PC-3 (cell line): ENCODE results near the gene ENPP3. TPM values are rescaled to one million over a fixed set of nuclear protein-coding genes. Genes with fewer than 3 reads are reported as not detected.

ENCODE experiments used
- ATAC-seq: fragments of 200-7000 bp; cut with Tn5 transposase; 2 replicates; pipeline ENCODE4 v1.9.1; 2020; ENCODE audit warnings: mild to moderate bottlenecking, moderate library complexity
- BruUV-seq: library from RNA; stranded (reverse); fragments of 400-500 nt; replicated peaks from 2 replicates; lab custom pipeline; 2021; lab: Mats Ljungman, UMichigan
- CTCF ChIA-PET: fragments of 300-600 bp; sonication (Branson Sonifier 250); formaldehyde crosslinking; loops from one replicate; lab custom pipeline; 2022; ENCODE audit warnings: antibody characterized with exemption; lab: Charles Lee
- POLR2A ChIA-PET: fragments of 300-600 bp; sonication (Branson Sonifier 250); formaldehyde crosslinking; loops from one replicate; lab custom pipeline; 2022; ENCODE audit warnings: antibody characterized with exemption; ENCODE audit not compliant: unreplicated experiment; lab: Charles Lee
- DNase-seq: peaks from one replicate; pipeline ENCODE4 v3.0.0-alpha.2; 2015
- H2AFZ ChIP-seq: fragments of 300-600 bp; sonication (generic); 2 replicates; pipeline ENCODE4 v1.6.0; 2016; ENCODE audit warnings: antibody characterized with exemption, low read length
- H3F3A ChIP-seq: fragments of 300-600 bp; sonication (generic); one replicate; pipeline ENCODE4 v1.6.0; 2017; ENCODE audit warnings: antibody characterized with exemption, low read length, control low read depth, mild to moderate bottlenecking; ENCODE audit not compliant: unreplicated experiment
- H3K27ac ChIP-seq: fragments of 300-600 bp; sonication (generic); 2 replicates; pipeline ENCODE4 v1.5.1; 2016; ENCODE audit warnings: mild to moderate bottlenecking, low read length
- H3K27me3 ChIP-seq: fragments of 300-600 bp; sonication (generic); 2 replicates; pipeline ENCODE4 v1.6.1; 2016; ENCODE audit warnings: low read length, mixed read lengths
- H3K36me3 ChIP-seq: fragments of 300-600 bp; sonication (generic); 2 replicates; pipeline ENCODE4 v1.6.1; 2016; ENCODE audit warnings: low read depth, mixed run types, low read length, mixed read lengths
- H3K4me1 ChIP-seq: fragments of 300-600 bp; sonication (generic); 2 replicates; pipeline ENCODE4 v1.5.1; 2016; ENCODE audit warnings: low read length; ENCODE audit not compliant: insufficient read depth
- H3K4me2 ChIP-seq: fragments of 300-600 bp; sonication (generic); 2 replicates; pipeline ENCODE4 v1.6.0; 2016; ENCODE audit warnings: low read length
- H3K4me3 ChIP-seq: fragments of 300-600 bp; sonication (generic); 2 replicates; pipeline ENCODE4 v1.5.1; 2016; ENCODE audit warnings: mild to moderate bottlenecking, low read length, mixed read lengths
- H3K79me2 ChIP-seq: fragments of 300-600 bp; sonication (generic); 2 replicates; pipeline ENCODE4 v1.6.1; 2017; ENCODE audit warnings: low read length, mixed read lengths
- H3K9ac ChIP-seq: fragments of 300-600 bp; sonication (generic); 2 replicates; pipeline ENCODE4 v1.6.0; 2016; ENCODE audit warnings: mild to moderate bottlenecking, low read length
- H3K9me2 ChIP-seq: fragments of 300-600 bp; sonication (generic); replicated peaks from 2 replicates; pipeline ENCODE4 v1.6.1; 2016; ENCODE audit warnings: mixed run types, low read length, mixed read lengths
- H3K9me3 ChIP-seq: fragments of 300-600 bp; sonication (generic); 2 replicates; pipeline ENCODE4 v1.6.1; 2016; ENCODE audit warnings: low read length, mixed read lengths
- H4K20me1 ChIP-seq: fragments of 300-600 bp; sonication (generic); 2 replicates; pipeline ENCODE4 v1.6.1; 2016; ENCODE audit warnings: low read length, mixed read lengths
- CTCF ChIP-seq: fragments of 300-600 bp; sonication (generic); conservative IDR thresholded peaks from 2 replicates; pipeline ENCODE4 v1.5.1; 2017; ENCODE audit warnings: antibody characterized with exemption, low read depth, mild to moderate bottlenecking, low read length
- EZH2 ChIP-seq: fragments of 300-600 bp; sonication (generic); IDR thresholded peaks from one replicate; pipeline ENCODE4 v1.6.1; 2017; ENCODE audit warnings: antibody characterized with exemption, mild to moderate bottlenecking, low read length; ENCODE audit not compliant: unreplicated experiment
- EZH2phosphoT487 ChIP-seq: fragments of 300-600 bp; sonication (generic); IDR thresholded peaks from 2 replicates; pipeline ENCODE4 v1.6.1; 2018; ENCODE audit warnings: mild to moderate bottlenecking, antibody characterized with exemption, low read length, borderline replicate concordance
- intact Hi-C: fragments of 100-400 bp; cut with micrococcal nuclease; formaldehyde crosslinking; loops from 2 replicates; pipeline ENCODE4 v1.9.0; 2023
- total RNA-seq: library from RNA; depleted of rRNA; stranded (reverse); fragments of >200 nt; gene quantifications from 2 replicates; pipeline ENCODE4 v1.2.3, GENCODE V29; 2014

The ENPP3 gene
- total RNA-seq, 1 experiment from 2014 or later, result 0.18 TPM

- no TSS peak for BruUV-seq
- POLR2A ChIA-PET, result no interaction called here
These were observed 127.2 kb downstream of the ENPP3 start for GRCh38 chr6:131764350-131764749.

GRCh38 chr6:131765081-131765803 lies 128.1 kb downstream of the ENPP3 start:
- Histone ChIP-seq H3K9me3 (no peaks in the 10 kb centered on the region), H3K27ac (no peak overlapping the region), H4K20me1 (no peaks in the 10 kb centered on the region), H3K4me2 (no peak overlapping the region), H3K9ac (no peak overlapping the region), H3K4me3 (no peak overlapping the region), H3K9me2 (no peaks in the 10 kb centered on the region), H3K27me3 (no peaks in the 10 kb centered on the region), H3K36me3 (no peaks in the 10 kb centered on the region), H3F3A (no peaks in the 10 kb centered on the region), H3K79me2 (no peaks in the 10 kb centered on the region), H3K4me1 (peaks cover 9% of the 10 kb centered on the region), H2AFZ (no peak overlapping the region)
- no TSS peak for BruUV-seq
- intact Hi-C loops, result no loop called here
- ChIA-PET POLR2A (no interaction called here), CTCF (no interaction called here)
- ATAC-seq, result no peak
- TF ChIP-seq CTCF, result no peak
- TF ChIP-seq EZH2phosphoT487, result no peak
- no peak for TF ChIP-seq EZH2
- no peak for DNase-seq

More at GRCh38 chr6:131764350-131764749, 127.2 kb downstream of the ENPP3 start:
- Histone ChIP-seq H3K27ac (no peak overlapping the region), H3F3A (no peaks in the 10 kb centered on the region), H3K4me2 (no peak overlapping the region), H3K79me2 (no peaks in the 10 kb centered on the region), H3K27me3 (no peaks in the 10 kb centered on the region), H4K20me1 (no peaks in the 10 kb centered on the region), H3K36me3 (no peaks in the 10 kb centered on the region), H3K9me2 (no peaks in the 10 kb centered on the region), H3K9ac (no peak overlapping the region), H3K4me1 (peaks cover 13% of the 10 kb centered on the region), H2AFZ (no peak overlapping the region), H3K9me3 (no peaks in the 10 kb centered on the region), H3K4me3 (no peak overlapping the region)
- TF ChIP-seq EZH2phosphoT487, result no peak
- TF ChIP-seq CTCF, result no peak
- TF ChIP-seq EZH2, result no peak
- CTCF ChIA-PET, result no interaction called here
- ATAC-seq (no peak), DNase-seq (no peak)
- intact Hi-C loops, result no loop called here

- no peak overlapping the region for H3K4me2 ChIP-seq
- ChIA-PET POLR2A (no interaction called here), CTCF (no interaction called here)
- H2AFZ ChIP-seq, result no peak overlapping the region
- no TSS peak for BruUV-seq
- ATAC-seq, result no peak
- TF ChIP-seq EZH2 (no peak), EZH2phosphoT487 (no peak), CTCF (no peak)
- H3K9ac ChIP-seq, result no peak overlapping the region
- peaks cover 6% of the 10 kb centered on the region for H3K4me1 ChIP-seq
- H3K79me2 ChIP-seq, result no peaks in the 10 kb centered on the region
- H3K36me3 ChIP-seq, result no peaks in the 10 kb centered on the region
- DNase-seq, result no peak
- H3K9me3 ChIP-seq, result no peaks in the 10 kb centered on the region
- no peaks in the 10 kb centered on the region for H3K9me2 ChIP-seq
- H4K20me1 ChIP-seq, result no peaks in the 10 kb centered on the region
- no peak overlapping the region for H3K27ac ChIP-seq
- no peak overlapping the region for H3K4me3 ChIP-seq
- H3F3A ChIP-seq, result no peaks in the 10 kb centered on the region
- intact Hi-C loops, result no loop called here
- no peaks in the 10 kb centered on the region for H3K27me3 ChIP-seq
These were observed 128.7 kb downstream of the ENPP3 start for GRCh38 chr6:131765804-131766135.
